NCI-H748 treated with DMSO at 0.1 percent for 48 hours (cell line): Measurements from ENCODE around the gene RNASE12.
"Not testable (repeated sequence)": the region's sequence is repeated elsewhere in the genome, so short reads cannot be mapped to it uniquely, and the experiment has no call there.

Source experiments
- DNase-seq: peaks from one replicate; lab custom pipeline; 2025; lab: John Stamatoyannopoulos, UW

The RNASE12 gene

GRCh38 chr14:20583142-20583541 lies 8.0 kb downstream of the RNASE12 start:
- DNase-seq: no peak

GRCh38 chr14:20580242-20580641 lies 10.9 kb downstream of the RNASE12 start:
- no peak for DNase-seq

GRCh38 chr14:20578784-20579502 lies 12.2 kb downstream of the RNASE12 start:
- DNase-seq: no peak

GRCh38 chr14:20578325-20578724 lies 12.9 kb downstream of the RNASE12 start:
- DNase-seq: no peak

- not testable (repeated sequence) for DNase-seq
Measured at GRCh38 chr14:20572382-20572990, 18.7 kb downstream of the RNASE12 start.

GRCh38 chr14:20570720-20571119 lies 20.5 kb downstream of the RNASE12 start:
- not testable (repeated sequence) for DNase-seq

- DNase-seq: not testable (repeated sequence)
Measured at GRCh38 chr14:20569865-20570264, 21.3 kb downstream of the RNASE12 start.

GRCh38 chr14:20569066-20569465 lies 22.1 kb downstream of the RNASE12 start:
- no peak for DNase-seq

- no peak for DNase-seq
Measured at GRCh38 chr14:20568393-20568792, 22.8 kb downstream of the RNASE12 start.

- DNase-seq: not testable (repeated sequence)
Measured at GRCh38 chr14:20567199-20567598, 24.0 kb downstream of the RNASE12 start.

- no peak for DNase-seq
Measured at GRCh38 chr14:20564501-20564997, 26.6 kb downstream of the RNASE12 start.

GRCh38 chr14:20563971-20564370 lies 27.2 kb downstream of the RNASE12 start:
- DNase-seq: no peak

- no peak for DNase-seq
Measured at GRCh38 chr14:20560961-20561360, 30.2 kb downstream of the RNASE12 start, which contains the start of gene RNASE9. RNASE9 (minus strand) TSS chr14:20561047.

GRCh38 chr14:20559461-20559904 lies 31.7 kb downstream of the RNASE12 start:
- no peak for DNase-seq

- no peak for DNase-seq
Measured at GRCh38 chr14:20557212-20557542, 34.0 kb downstream of the RNASE12 start.

- DNase-seq: no peak
Measured at GRCh38 chr14:20556500-20557211, 34.5 kb downstream of the RNASE12 start.

- no peak for DNase-seq
Measured at GRCh38 chr14:20555845-20556244, 35.3 kb downstream of the RNASE12 start.

GRCh38 chr14:20553024-20553423 lies 38.2 kb downstream of the RNASE12 start:
- no peak for DNase-seq

- DNase-seq: no peak
Measured at GRCh38 chr14:20551606-20552005, 39.6 kb downstream of the RNASE12 start.

- no peak for DNase-seq
Measured at GRCh38 chr14:20550926-20551325, 40.2 kb downstream of the RNASE12 start.

- no peak for DNase-seq
Measured at GRCh38 chr14:20548414-20549158, 42.6 kb downstream of the RNASE12 start.

GRCh38 chr14:20546877-20547276 lies 44.3 kb downstream of the RNASE12 start:
- DNase-seq: no peak
